Measurements from ENCODE around the gene GNL2. TPM values are rescaled to one million over a fixed set of nuclear protein-coding genes. Genes with fewer than 3 reads are reported as not detected.
A peak's percentile ranks its signal among the peaks of the same experiment; 100 is the strongest.

The GNL2 gene
- total and polyA plus RNA-seq, 9 of the 15 experiments (the other 6 are each of a cell fraction or from before 2014, with no cell fraction given) = 156 to 371 (median 263) TPM

DNA sequence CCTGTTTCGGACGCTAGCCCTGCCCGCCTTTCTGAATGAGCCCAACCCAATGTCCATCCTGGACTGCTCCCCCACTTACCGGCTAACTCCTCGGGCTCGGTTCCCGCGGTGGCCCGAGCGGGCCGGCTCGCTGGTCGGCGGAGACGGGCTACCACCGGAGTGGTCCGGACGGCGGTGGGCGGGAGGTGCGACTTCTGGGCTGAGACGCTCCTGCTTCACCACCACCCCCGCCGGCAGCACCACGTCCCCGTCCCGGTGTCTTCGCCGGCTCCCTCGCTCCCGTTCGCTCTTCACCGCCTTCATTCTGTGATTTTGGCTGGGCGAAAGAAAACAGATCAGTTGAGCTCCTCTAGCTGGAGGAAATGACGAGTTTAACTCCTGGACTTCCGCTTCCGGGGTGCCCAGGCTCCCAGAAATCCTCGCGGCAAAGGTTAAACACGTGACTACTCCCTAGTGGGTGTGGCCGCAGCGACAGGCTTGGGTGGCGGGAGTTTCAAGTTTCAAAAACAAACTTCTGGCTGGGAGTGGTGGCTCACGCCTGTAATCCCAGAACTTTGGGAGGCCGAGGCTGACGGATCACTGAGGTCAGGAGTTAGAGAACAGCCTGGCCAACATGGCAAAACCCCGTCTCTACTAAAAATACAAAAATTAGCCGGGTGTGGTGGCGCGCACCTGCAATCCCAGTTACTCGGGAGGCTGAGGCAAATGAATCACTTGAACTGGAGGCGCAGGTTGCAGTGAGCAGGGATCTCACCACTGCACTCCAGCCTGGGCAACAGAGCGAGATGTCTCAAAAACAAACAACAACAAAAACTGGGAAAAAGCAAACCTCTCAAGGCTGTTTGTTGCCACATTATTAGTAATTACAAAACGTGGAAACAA lies 41.6 kb downstream of the GNL2 start, which contains the start of gene SNIP1 (continued):
- TF ChIP-seq, protein P1, sequence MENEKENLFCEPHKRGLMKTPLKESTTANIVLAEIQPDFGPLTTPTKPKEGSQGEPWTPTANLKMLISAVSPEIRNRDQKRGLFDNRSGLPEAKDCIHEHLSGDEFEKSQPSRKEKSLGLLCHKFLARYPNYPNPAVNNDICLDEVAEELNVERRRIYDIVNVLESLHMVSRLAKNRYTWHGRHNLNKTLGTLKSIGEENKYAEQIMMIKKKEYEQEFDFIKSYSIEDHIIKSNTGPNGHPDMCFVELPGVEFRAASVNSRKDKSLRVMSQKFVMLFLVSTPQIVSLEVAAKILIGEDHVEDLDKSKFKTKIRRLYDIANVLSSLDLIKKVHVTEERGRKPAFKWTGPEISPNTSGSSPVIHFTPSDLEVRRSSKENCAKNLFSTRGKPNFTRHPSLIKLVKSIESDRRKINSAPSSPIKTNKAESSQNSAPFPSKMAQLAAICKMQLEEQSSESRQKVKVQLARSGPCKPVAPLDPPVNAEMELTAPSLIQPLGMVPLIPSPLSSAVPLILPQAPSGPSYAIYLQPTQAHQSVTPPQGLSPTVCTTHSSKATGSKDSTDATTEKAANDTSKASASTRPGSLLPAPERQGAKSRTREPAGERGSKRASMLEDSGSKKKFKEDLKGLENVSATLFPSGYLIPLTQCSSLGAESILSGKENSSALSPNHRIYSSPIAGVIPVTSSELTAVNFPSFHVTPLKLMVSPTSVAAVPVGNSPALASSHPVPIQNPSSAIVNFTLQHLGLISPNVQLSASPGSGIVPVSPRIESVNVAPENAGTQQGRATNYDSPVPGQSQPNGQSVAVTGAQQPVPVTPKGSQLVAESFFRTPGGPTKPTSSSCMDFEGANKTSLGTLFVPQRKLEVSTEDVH (IDR thresholded peaks at IDR 0.05; ENCODE audit: low read depth, partially characterized antibody) = peak; percentile 98
- TF ChIP-seq ZSCAN29 (IDR thresholded peaks at IDR 0.05) (no peak), GATAD2B (IDR thresholded peaks at IDR 0.05; ENCODE audit: borderline replicate concordance) (peak; percentile 39; the same call in 1 of the 2 replicates), ZNF583 (CRISPR knock-in tag; IDR thresholded peaks at IDR 0.05) (no peak), FOXK1 (CRISPR knock-in tag; IDR thresholded peaks at IDR 0.05; ENCODE audit: borderline replicate concordance) (no peak; the same call in 1 of the 2 replicates), SMAD3 (CRISPR knock-in tag; conservative IDR thresholded peaks at IDR 0.05) (0 out of 2 replicates have a peak, but pooled peaks have one; percentile 4), ZNF707 (CRISPR knock-in tag; conservative IDR thresholded peaks at IDR 0.05) (no peak), PHB (CRISPR knock-in tag; IDR thresholded peaks at IDR 0.05) (no peak), SLC30A9 (CRISPR knock-in tag; IDR thresholded peaks at IDR 0.05) (no peak), ZNF146 (CRISPR knock-in tag; IDR thresholded peaks at IDR 0.05; ENCODE audit: unreplicated experiment) (no peak), EP300 (IDR thresholded peaks at IDR 0.05; ENCODE audit: low read length) (0 out of 2 replicates have a peak, but pooled peaks have one; percentile 24), SNRNP70 (optimal IDR thresholded peaks at IDR 0.05; ENCODE audit: low read depth, low read length) (no peak), ILK (tag; IDR thresholded peaks at IDR 0.05; ENCODE audit: borderline replicate concordance, low read depth) (no peak)
- TF ChIP-seq, protein P2, sequence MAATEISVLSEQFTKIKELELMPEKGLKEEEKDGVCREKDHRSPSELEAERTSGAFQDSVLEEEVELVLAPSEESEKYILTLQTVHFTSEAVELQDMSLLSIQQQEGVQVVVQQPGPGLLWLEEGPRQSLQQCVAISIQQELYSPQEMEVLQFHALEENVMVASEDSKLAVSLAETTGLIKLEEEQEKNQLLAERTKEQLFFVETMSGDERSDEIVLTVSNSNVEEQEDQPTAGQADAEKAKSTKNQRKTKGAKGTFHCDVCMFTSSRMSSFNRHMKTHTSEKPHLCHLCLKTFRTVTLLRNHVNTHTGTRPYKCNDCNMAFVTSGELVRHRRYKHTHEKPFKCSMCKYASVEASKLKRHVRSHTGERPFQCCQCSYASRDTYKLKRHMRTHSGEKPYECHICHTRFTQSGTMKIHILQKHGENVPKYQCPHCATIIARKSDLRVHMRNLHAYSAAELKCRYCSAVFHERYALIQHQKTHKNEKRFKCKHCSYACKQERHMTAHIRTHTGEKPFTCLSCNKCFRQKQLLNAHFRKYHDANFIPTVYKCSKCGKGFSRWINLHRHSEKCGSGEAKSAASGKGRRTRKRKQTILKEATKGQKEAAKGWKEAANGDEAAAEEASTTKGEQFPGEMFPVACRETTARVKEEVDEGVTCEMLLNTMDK (IDR thresholded peaks at IDR 0.05; ENCODE audit: borderline replicate concordance, insufficient read depth, low read depth, low read length, poor library complexity, severe bottlenecking) = no peak
